ENCODE measurements around the gene P2RX2.

DNA sequence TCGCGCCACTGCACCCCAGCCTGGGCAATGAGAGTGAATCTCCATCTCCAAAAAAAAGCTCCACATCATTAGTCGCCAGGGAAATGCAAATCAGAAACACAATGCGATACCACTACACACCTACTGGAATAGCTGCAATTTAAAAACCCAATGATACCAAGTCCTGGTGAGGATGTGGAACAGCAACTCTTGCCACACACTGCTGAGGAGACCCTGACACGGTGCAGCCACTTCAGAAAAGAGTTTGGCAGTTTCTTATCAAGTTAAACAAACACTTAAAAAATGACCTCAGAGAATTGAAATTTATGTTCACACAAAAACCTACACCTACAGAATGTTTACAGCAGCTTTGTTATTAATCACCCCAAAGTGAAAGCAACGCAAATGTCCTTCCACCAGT is 12.1 kb downstream of the P2RX2 start:
- TF ChIP-seq, protein P1, sequence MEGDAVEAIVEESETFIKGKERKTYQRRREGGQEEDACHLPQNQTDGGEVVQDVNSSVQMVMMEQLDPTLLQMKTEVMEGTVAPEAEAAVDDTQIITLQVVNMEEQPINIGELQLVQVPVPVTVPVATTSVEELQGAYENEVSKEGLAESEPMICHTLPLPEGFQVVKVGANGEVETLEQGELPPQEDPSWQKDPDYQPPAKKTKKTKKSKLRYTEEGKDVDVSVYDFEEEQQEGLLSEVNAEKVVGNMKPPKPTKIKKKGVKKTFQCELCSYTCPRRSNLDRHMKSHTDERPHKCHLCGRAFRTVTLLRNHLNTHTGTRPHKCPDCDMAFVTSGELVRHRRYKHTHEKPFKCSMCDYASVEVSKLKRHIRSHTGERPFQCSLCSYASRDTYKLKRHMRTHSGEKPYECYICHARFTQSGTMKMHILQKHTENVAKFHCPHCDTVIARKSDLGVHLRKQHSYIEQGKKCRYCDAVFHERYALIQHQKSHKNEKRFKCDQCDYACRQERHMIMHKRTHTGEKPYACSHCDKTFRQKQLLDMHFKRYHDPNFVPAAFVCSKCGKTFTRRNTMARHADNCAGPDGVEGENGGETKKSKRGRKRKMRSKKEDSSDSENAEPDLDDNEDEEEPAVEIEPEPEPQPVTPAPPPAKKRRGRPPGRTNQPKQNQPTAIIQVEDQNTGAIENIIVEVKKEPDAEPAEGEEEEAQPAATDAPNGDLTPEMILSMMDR (conservative IDR thresholded peaks at IDR 0.05) = no peak
- no peak for TF ChIP-seq EZH2 (IDR thresholded peaks at IDR 0.05; ENCODE audit: low read depth)

All from PC-9 (cell line).